Mesendoderm (in vitro differentiated cells): ENCODE measurements around the gene MEF2A.
A peak's percentile ranks its signal among the peaks of the same experiment; 100 is the strongest.
"Not testable (repeated sequence)": the region's sequence is repeated elsewhere in the genome, so short reads cannot be mapped to it uniquely, and the experiment has no call there.

ENCODE experiments used
- DNase-seq: peaks from one replicate; pipeline ENCODE4 v3.0.0; 2013
- H2AK5ac ChIP-seq: 2 replicates; pipeline ENCODE4 v1.6.1; 2013; ENCODE audit warnings: low read length, inconsistent platforms
- H2BK120ac ChIP-seq: 2 replicates; pipeline ENCODE4 v1.6.1; 2013; ENCODE audit warnings: low read depth, mild to moderate bottlenecking, low read length, moderate library complexity, mixed read lengths
- H2BK15ac ChIP-seq: replicated peaks from 2 replicates; pipeline ENCODE4 v1.6.1; 2013; ENCODE audit warnings: low read depth, mild to moderate bottlenecking, moderate library complexity
- H2BK5ac ChIP-seq: 2 replicates; pipeline ENCODE4 v1.6.1; 2013; ENCODE audit warnings: low read length, inconsistent platforms
- H3K18ac ChIP-seq: 2 replicates; pipeline ENCODE4 v1.6.1; 2013; ENCODE audit warnings: mild to moderate bottlenecking, low read length, mixed read lengths
- H3K23ac ChIP-seq: one replicate; pipeline ENCODE4 v1.6.1; 2013; ENCODE audit warnings: low read length
- H3K27ac ChIP-seq: 2 replicates; pipeline ENCODE4 v1.5.1; 2013; ENCODE audit warnings: low read depth, mild to moderate bottlenecking, inconsistent platforms, low read length, moderate library complexity
- H3K27me3 ChIP-seq: 2 replicates; pipeline ENCODE4 v1.6.1; 2013; ENCODE audit warnings: low read length, control low read depth, mild to moderate bottlenecking, inconsistent platforms; ENCODE audit not compliant: insufficient read depth, poor library complexity
- H3K36me3 ChIP-seq: 2 replicates; pipeline ENCODE4 v1.6.1; 2013; ENCODE audit warnings: low read length, inconsistent platforms; ENCODE audit not compliant: control insufficient read depth, insufficient read depth
- H3K4ac ChIP-seq: one replicate; pipeline ENCODE4 v1.6.1; 2013; ENCODE audit warnings: low read depth, mild to moderate bottlenecking, low read length, moderate library complexity
- H3K4me1 ChIP-seq: 2 replicates; pipeline ENCODE4 v1.6.1; 2013; ENCODE audit warnings: low read depth, low read length, inconsistent platforms; ENCODE audit not compliant: control insufficient read depth
- H3K4me2 ChIP-seq: 2 replicates; pipeline ENCODE4 v1.6.1; 2013; ENCODE audit warnings: low read length
- H3K4me3 ChIP-seq: 2 replicates; pipeline ENCODE4 v1.5.1; 2013; ENCODE audit warnings: mild to moderate bottlenecking, low read length
- H3K56ac ChIP-seq: one replicate; pipeline ENCODE4 v1.6.1; 2013; ENCODE audit warnings: low read length
- H3K79me1 ChIP-seq: 2 replicates; pipeline ENCODE4 v1.6.1; 2013; ENCODE audit warnings: low read length, inconsistent platforms
- H3K79me2 ChIP-seq: 2 replicates; pipeline ENCODE4 v1.6.1; 2013; ENCODE audit warnings: mild to moderate bottlenecking, low read length; ENCODE audit not compliant: control insufficient read depth, insufficient read depth
- H3K9ac ChIP-seq: 2 replicates; pipeline ENCODE4 v1.6.1; 2013; ENCODE audit warnings: low read length, inconsistent platforms
- H4K5ac ChIP-seq: one replicate; pipeline ENCODE4 v1.6.1; 2013; ENCODE audit warnings: low read length
- H4K8ac ChIP-seq: one replicate; pipeline ENCODE4 v1.6.1; 2013; ENCODE audit warnings: low read depth, mild to moderate bottlenecking, control low read depth, low read length, moderate library complexity
- WGBS: extraction: QIAGEN DNeasy Blood & Tissue Kit; methylation state at CpG from one replicate; pipeline ENCODE4 v1.1.7; 2013; ENCODE audit warnings: low lambda C conversion rate, missing lambda C conversion rate; ENCODE audit not compliant: insufficient coverage; ENCODE audit errors: extremely low coverage; 5-methylcytosine and 5-hydroxymethylcytosine counted together

MEF2A gene

GRCh38 chr15:99733268-99734039 lies 167.7 kb downstream of the MEF2A start, which contains the start of gene LYSMD4:
LYSMD4 (minus strand) TSS chr15:99733437; CDS start chr15:99731999, 1,438 bp downstream.
- no peak within 1 kb of the TSS for H4K5ac ChIP-seq
- peak within 1 kb of the TSS; percentile 78 for H3K4me2 ChIP-seq
- H3K18ac ChIP-seq: peak within 1 kb of the TSS; percentile 65
- H4K8ac ChIP-seq: peak within 1 kb of the TSS; percentile 78
- no peak within 1 kb of the TSS for H2BK5ac ChIP-seq
- H3K36me3 ChIP-seq: no peaks in the 10 kb centered on the region
- H3K9ac ChIP-seq: peak within 1 kb of the TSS; percentile 78
- H3K27me3 ChIP-seq: no peaks in the 10 kb centered on the region
- H3K4me1 ChIP-seq: peaks cover 2% of the 10 kb centered on the region
- peak within 1 kb of the TSS; percentile 88 for H3K56ac ChIP-seq
- peak within 1 kb of the TSS; percentile 26 for H3K4ac ChIP-seq
- H3K4me3 ChIP-seq: peak within 1 kb of the TSS; percentile 63
- no peaks in the 10 kb centered on the region for H3K79me2 ChIP-seq
- no peak within 1 kb of the TSS for H2BK120ac ChIP-seq
- H2BK15ac ChIP-seq: no peak within 1 kb of the TSS
- no peak within 1 kb of the TSS for H3K23ac ChIP-seq
- H2AK5ac ChIP-seq: no peak within 1 kb of the TSS
- no CpG with 5 or more reads among the region's 69 CpGs for WGBS
- no peaks in the 10 kb centered on the region for H3K79me1 ChIP-seq
- peak; percentile 98 for DNase-seq
- H3K27ac ChIP-seq: peak within 1 kb of the TSS; percentile 72

- not testable (repeated sequence) for H3K4ac ChIP-seq, H3K4me2 ChIP-seq, H2BK120ac ChIP-seq, H3K4me1 ChIP-seq, H4K5ac ChIP-seq, H2BK15ac ChIP-seq, H3K23ac ChIP-seq, DNase-seq, H3K4me3 ChIP-seq, H3K79me1 ChIP-seq, H3K36me3 ChIP-seq, H3K79me2 ChIP-seq, H3K27me3 ChIP-seq, H3K27ac ChIP-seq, H2BK5ac ChIP-seq, H2AK5ac ChIP-seq
- Histone ChIP-seq H3K18ac (peak overlapping the region; percentile 34), H3K56ac (peak overlapping the region; percentile 71), H4K8ac (peak overlapping the region; percentile 78), H3K9ac (peak overlapping the region; percentile 55)
- WGBS: no CpG with 5 or more reads among the region's 13 CpGs
These were observed 168.2 kb downstream of the MEF2A start for GRCh38 chr15:99734040-99734291.

GRCh38 chr15:99734575-99734974 lies 168.8 kb downstream of the MEF2A start:
- no peak overlapping the region for H3K4me3 ChIP-seq
- no peaks in the 10 kb centered on the region for H3K36me3 ChIP-seq
- H2BK15ac ChIP-seq: no peak overlapping the region
- H3K4me1 ChIP-seq: peaks cover 2% of the 10 kb centered on the region
- H3K27ac ChIP-seq: no peak overlapping the region
- H4K5ac ChIP-seq: no peak overlapping the region
- no peaks in the 10 kb centered on the region for H3K79me1 ChIP-seq
- H4K8ac ChIP-seq: no peak overlapping the region
- H3K56ac ChIP-seq: no peak overlapping the region
- no peak for DNase-seq
- H2BK120ac ChIP-seq: no peak overlapping the region
- no peaks in the 10 kb centered on the region for H3K27me3 ChIP-seq
- H3K4ac ChIP-seq: no peak overlapping the region
- no CpG with 5 or more reads among the region's 1 CpG for WGBS
- no peak overlapping the region for H3K23ac ChIP-seq
- no peak overlapping the region for H3K4me2 ChIP-seq
- no peak overlapping the region for H3K18ac ChIP-seq
- H2AK5ac ChIP-seq: no peak overlapping the region
- H2BK5ac ChIP-seq: no peak overlapping the region
- H3K79me2 ChIP-seq: no peaks in the 10 kb centered on the region
- no peak overlapping the region for H3K9ac ChIP-seq

DNA sequence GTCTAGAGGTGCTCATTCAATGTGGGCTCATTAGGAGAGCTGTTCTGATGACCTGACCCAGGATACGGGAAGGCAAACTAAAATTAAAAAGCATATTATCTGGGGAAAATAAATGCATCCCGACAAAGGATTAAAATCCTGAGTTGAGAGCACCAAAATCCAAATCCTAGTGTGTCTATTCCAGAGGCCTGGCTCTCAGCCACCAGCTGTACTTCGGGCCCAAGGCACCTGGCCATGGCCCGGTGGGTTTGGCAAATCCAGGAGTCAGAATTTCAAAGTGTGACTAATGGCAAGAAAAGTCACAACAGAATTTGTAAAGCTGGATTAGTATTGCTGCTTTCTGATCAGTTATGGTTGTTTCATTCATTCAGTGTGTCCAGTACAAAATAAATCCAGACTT lies 170.1 kb downstream of the MEF2A start:
- Histone ChIP-seq H2BK5ac (no peak overlapping the region), H3K27me3 (no peaks in the 10 kb centered on the region), H3K4me1 (peaks cover 2% of the 10 kb centered on the region), H3K4ac (no peak overlapping the region), H4K8ac (no peak overlapping the region), H3K23ac (no peak overlapping the region), H3K9ac (no peak overlapping the region), H3K27ac (no peak overlapping the region), H3K79me1 (no peaks in the 10 kb centered on the region), H3K4me3 (no peak overlapping the region), H2BK120ac (no peak overlapping the region), H2BK15ac (no peak overlapping the region), H4K5ac (no peak overlapping the region), H3K36me3 (no peaks in the 10 kb centered on the region), H3K56ac (no peak overlapping the region), H2AK5ac (no peak overlapping the region), H3K18ac (no peak overlapping the region), H3K4me2 (no peak overlapping the region), H3K79me2 (no peaks in the 10 kb centered on the region)
- DNase-seq: no peak
- WGBS: no CpG with 5 or more reads among the region's 4 CpGs

GRCh38 chr15:99736702-99737101 lies 170.9 kb downstream of the MEF2A start:
- Histone ChIP-seq H3K4me3 (no peak overlapping the region), H3K36me3 (no peaks in the 10 kb centered on the region), H4K8ac (no peak overlapping the region), H3K4me2 (no peak overlapping the region), H4K5ac (no peak overlapping the region), H3K4me1 (peaks cover 1% of the 10 kb centered on the region), H3K56ac (no peak overlapping the region), H2AK5ac (no peak overlapping the region), H3K79me2 (no peaks in the 10 kb centered on the region), H3K9ac (no peak overlapping the region), H2BK15ac (no peak overlapping the region), H3K18ac (no peak overlapping the region), H3K27me3 (no peaks in the 10 kb centered on the region), H3K4ac (no peak overlapping the region), H3K23ac (no peak overlapping the region), H3K27ac (no peak overlapping the region), H2BK5ac (no peak overlapping the region), H2BK120ac (no peak overlapping the region), H3K79me1 (no peaks in the 10 kb centered on the region)
- DNase-seq: no peak
- no CpG with 5 or more reads among the region's 2 CpGs for WGBS
